SK-MEL-5 (cell line): ENCODE measurements around the gene PEPD. TPM values are rescaled to one million over a fixed set of nuclear protein-coding genes. Genes with fewer than 3 reads are reported as not detected.
"Not testable (repeated sequence)": the region's sequence is repeated elsewhere in the genome, so short reads cannot be mapped to it uniquely, and the experiment has no call there.

Experiments used
- DNase-seq: peaks from one replicate; pipeline ENCODE4 v3.0.0-alpha.2; 2016; ENCODE audit warnings: low read depth, low spot score
- in situ Hi-C: cut with HindIII; loops from 2 replicates; pipeline ENCODE4 v1.10.0; 2016; ENCODE audit warnings: low sequenced_read_pairs, high pct_unique_total_duplicates, low pct_unique_long_range_greater_than_20kb
- polyA plus RNA-seq, 2 experiments: library from polyadenylated mRNA; depleted of rRNA; stranded (reverse); fragments of >200 nt; gene quantifications; 2 replicates each; pipeline ENCODE4 v1.2.3, GENCODE V29; 2015
- total RNA-seq: library from RNA; depleted of rRNA; stranded (reverse); fragments of >200 nt; shearing (Covaris generic); gene quantifications from 2 replicates; pipeline ENCODE4 v1.2.3, GENCODE V29; 2014; rRNA removed

Gene PEPD
- 162 and 170 TPM in 2 replicates for total RNA-seq
- 303 and 326 TPM in 2 replicates for polyA plus RNA-seq (2015; cell fraction: cytosol; rRNA removed)
- 59.3 and 60.8 TPM in 2 replicates for polyA plus RNA-seq (2015; cell fraction: nucleus; rRNA removed)

DNA sequence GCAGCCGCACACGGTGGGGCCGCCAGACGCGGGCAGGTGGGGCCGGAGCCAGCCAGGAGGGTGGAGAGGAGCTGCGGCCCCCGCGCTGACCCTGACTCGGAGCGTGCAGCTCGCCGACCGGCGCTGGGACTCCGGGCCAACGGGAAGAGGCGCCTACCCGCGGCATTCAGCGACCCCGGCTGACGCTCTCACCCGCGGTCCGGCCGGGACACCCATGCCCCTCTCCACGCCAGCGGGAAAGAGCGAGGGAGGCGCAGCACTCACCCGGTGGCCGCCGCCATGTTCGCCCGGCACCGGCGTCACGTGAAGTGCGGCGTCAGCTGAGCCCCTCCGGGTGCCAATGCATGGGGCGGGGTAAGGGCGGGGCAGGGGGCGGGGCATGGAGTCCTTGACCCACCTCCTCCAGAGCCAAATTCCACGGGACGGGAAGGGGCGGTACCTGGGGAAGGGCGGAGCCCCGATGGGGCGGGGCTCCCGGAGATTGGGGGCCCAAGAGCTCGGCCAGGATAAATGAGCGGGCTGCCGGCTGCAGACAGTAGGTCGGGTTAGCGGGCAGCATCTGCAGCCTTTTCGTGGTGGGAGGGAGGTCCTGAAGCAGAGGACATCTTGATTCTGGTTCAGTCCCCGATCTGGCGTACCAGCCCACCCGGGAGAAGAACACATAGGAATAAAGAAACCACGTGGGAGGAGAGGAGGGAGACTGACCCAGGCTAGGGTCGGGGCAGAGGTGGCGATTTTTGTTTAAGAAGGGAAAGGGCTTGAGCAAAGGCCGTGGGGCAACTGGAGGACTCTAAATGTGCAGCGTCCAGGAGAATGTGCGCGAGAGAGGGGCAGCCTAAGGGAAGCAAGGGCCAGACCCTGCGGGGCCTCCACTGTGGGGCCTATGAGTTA is at the start of gene PEPD:
Gene PEPD, minus strand, starts transcription at position 312 of the 891 bp plus-strand sequence. Its CDS starts 31 bp downstream, at position 281.
- in situ Hi-C loops: no loop called here

GRCh38 chr19:33569821-33570220 is 48.2 kb upstream of the PEPD start:
- in situ Hi-C loops: no loop called here
- DNase-seq: peak; percentile 45

More for the DNA sequence above, at the start of gene PEPD:
- peak; percentile 89 for DNase-seq

DNA sequence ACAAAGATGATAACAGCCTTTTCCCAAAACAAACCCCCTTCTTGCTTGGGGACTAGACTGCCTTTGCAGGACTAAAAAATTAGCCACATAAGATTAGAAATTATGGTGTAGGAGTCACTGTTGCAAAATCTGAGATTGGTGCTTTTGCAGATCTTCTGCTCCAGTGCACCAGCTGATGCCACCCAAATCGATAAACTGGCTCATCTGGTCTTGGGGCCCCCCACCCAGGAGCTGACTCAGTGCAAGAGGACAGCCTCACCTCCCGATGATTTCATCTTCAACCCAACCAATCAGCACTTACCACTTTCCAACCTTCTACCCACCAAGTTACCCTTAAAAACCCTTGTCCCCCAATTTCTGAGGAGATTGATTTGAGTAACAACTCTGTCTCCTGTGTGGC is 47.1 kb upstream of the PEPD start:
- no peak for DNase-seq
- in situ Hi-C loops: no loop called here

GRCh38 chr19:33564836-33565338 is 43.3 kb upstream of the PEPD start:
- in situ Hi-C loops: no loop called here
- DNase-seq: no peak

DNA sequence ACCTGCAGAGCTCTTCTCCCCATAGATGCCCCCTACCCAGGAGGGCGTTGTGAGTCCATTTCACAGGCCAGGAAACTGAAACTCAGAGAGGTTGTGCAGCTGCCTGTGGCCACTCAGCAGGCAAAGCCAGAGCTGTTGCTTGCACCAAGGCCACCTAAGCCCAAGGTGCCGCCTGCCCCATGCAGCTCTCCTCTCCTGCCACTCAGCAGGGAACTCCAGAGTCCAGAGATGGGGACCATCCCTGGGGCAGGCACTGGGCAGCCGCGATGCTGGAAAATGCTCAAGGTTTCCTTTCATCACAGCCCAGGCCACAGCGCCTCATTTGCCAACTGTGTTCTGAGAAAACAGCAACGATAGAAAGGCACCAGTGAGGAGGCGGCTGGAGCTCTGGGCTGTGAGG is 41.0 kb upstream of the PEPD start:
- in situ Hi-C loops: no loop called here
- DNase-seq: no peak

DNA sequence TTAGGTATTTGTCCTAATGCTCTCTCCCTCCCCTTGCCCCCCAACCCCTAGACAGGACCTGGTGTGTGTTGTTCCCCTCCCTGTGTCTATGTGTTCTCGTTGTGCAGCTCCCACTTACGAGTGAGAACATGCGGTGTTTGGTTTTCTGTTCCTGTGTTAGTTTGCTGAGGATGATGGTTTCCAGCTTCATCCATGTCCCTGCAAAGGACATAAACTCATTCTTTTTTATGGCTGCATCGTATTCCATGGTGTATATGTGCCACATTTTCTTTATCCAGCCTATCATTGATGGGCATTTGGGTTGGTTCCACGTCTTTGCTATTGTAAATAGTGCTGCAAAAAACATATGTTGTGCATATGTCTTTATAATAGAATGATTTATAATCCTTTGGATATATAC is 40.1 kb upstream of the PEPD start:
- DNase-seq, in situ Hi-C loops: not testable (repeated sequence)

- no peak for DNase-seq
- in situ Hi-C loops: no loop called here
Measured at GRCh38 chr19:33561261-33561660, 39.7 kb upstream of the PEPD start.

DNA sequence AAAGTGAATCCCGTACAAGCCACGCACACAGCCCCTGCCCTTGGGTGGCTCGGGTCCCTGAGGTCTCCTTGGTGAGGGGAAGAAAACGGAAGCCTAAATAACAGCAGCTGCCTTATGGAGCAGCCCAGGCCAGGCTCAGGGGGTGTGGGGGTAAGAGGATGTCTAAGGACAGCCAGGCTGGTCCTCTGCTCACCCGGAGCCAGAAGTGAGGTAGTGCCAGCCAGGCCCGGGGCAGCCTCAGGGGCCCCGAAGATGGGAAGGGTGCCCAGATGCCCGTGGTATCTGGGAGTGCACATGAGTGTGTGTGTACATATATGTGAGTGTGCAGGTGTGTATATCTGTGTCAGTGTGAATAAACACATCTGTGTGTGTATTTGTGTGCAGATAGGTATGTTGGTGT is 38.4 kb upstream of the PEPD start:
- in situ Hi-C loops: no loop called here
- DNase-seq: no peak

DNA sequence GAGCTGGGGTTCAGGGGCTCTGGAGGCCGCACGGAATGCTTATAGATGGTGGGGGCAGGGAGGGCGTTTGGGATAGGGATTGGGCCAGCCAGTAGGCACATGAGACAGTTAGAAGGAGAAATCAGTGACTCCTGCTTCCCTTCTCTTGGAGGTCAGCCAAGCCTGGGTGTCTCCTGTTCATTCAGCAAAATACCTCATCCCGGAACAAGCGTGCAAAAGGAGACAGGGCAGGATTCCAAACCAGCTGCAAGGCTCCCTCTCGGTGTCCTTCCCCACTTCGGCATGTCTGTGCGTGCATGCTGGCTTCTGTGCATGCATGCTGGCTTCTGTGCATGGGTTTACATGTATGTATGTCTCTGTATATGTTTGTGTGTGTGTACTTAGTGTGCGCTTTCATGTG is 37.3 kb upstream of the PEPD start:
- DNase-seq: peak; percentile 14
- in situ Hi-C loops: no loop called here

DNA sequence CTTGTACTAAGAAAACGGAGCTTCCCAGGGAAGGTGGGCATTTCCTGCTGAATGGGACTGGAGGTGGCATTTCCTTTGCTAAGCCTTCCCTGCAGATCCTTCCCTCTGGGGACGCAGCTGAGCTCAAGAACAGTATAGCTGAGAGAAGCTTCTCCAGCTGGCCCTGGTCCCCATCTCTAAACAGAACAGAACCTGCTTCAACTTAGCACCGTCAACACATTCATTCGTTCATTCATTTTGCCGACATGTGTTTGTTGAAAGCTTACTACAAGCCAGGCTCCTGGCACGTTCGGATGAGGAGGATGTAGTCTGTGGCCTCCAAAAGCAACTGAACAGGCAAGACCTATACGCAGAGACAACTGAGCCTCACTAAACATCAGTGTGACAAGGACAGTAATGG is 36.6 kb upstream of the PEPD start:
- no peak for DNase-seq
- in situ Hi-C loops: no loop called here

GRCh38 chr19:33557720-33558119 is 36.1 kb upstream of the PEPD start:
- in situ Hi-C loops: no loop called here

GRCh38 chr19:33557196-33557595 is 35.6 kb upstream of the PEPD start:
- in situ Hi-C loops: no loop called here
- no peak for DNase-seq

More at GRCh38 chr19:33557720-33558119, 36.1 kb upstream of the PEPD start:
- no peak for DNase-seq

DNA sequence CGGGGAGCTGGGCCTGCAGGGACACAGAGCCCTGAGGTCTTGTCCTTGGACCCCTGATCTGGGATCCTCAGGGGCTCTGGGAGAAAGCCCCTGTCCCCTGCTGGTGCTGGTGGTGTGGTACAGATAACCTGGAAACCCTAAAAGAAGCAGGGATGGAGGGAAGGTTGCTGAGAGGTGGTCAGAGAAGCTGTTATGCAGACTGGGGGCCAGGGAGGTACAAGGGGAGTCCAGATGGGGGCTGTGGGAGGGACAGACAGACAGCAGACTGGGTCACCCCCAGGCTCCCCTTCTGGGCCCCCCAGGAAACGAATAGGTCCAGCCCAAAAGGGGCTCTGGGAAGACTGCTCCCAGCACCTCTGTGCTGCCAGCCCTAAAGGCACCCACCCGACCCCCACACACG is 34.7 kb upstream of the PEPD start:
- in situ Hi-C loops: no loop called here
- DNase-seq: no peak

DNA sequence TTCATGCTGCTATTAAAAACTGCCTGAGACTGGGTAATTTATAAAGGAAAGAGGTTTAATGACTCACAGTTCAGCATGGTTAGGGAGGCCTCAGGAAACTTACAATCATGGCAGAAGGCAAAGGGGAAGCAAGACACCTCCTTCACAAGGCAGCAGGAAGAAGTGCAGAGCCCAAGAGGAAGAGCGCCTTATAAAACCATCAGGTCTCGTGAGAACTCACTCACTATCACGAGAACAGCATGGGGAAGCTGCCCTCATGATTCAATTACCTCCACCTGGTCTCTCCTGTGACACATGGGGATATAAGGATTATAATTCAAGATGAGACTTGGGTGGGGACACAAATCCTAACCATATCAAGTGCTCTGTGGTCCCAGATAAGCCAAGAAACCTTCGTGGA is 34.1 kb upstream of the PEPD start:
- in situ Hi-C loops, DNase-seq: not testable (repeated sequence)

GRCh38 chr19:33554821-33555220 is 33.2 kb upstream of the PEPD start:
- DNase-seq: no peak
- in situ Hi-C loops: no loop called here

DNA sequence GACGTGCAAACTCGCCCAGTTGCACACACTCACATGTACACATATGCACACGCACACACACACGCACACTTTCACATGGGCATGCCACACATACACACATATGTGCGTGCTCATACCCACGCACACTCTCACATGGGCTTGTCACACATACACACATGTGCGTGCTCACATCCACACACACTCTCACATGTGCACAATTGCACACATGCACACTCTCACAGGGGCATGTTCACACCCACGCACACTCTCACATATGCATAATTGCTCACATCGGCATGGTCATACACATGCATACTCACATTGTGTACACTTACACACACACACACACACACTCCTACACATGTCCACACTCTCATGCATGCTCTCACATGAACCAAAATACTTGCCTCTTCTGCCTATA is 32.8 kb upstream of the PEPD start:
- in situ Hi-C loops: no loop called here
- DNase-seq: no peak

DNA sequence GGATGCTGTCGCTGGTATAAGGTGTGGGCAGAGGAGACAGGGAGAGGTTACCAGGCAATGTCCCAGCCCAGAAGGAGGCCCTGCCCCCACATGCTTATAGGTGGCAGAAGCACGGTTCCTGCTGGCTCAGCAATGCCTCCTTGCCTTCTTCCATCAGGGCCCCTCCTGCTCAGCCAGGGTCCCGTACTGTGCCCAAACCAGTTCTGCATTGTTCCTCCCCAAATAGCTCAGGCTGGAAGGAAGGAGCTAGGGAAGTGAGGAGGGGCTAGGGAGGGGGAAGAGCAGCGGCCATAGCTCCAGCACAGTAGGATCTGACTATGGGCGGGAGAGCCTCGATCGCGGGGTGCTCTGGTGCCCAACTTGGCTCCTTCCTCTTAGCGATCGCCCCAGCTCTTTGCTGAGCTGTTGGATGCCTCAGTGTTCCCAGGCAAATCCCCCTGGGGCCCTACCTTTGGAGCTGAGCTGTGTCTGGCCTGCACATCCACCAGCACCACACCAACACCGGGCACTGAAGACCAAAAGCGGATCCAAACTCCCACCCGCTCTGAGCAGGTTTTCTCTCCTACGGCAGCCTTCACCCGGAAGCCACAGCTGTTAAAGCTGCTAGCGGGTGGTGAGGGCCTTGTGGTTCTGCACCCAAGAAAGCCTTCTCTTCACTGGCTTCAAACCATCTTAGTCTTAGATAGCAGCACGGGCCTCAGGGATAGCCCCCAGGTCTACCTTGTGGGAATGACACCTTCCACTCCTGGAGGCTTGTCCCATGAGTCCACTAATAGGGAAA is 32.1 kb upstream of the PEPD start:
- in situ Hi-C loops: no loop called here
- DNase-seq: no peak

DNA sequence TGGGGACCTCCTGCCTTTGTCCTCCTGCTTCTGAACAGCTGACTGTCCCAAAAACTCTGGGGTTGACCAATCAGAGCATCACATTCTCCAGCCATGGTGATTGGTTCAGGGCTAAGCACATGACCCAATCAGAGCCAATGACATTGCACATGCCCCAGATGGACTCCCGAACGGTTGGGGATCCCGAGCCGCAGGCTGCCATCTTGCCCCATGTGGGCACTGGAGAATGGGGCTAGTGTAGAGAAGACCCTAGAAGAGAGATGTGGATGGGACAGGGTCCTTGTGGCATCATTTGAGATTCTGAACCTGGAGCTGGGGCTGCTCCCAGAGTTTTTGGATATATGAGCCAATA is 31.3 kb upstream of the PEPD start:
- in situ Hi-C loops: no loop called here
- DNase-seq: no peak
